ENCODE measurements around the gene BEND5.

GRCh38 chr1:48735796-48736195 lies 40.9 kb downstream of the BEND5 start:
- TF ChIP-seq EZH2 (IDR thresholded peaks at IDR 0.05) (no peak), POLR2AphosphoS5 (IDR thresholded peaks at IDR 0.05; ENCODE audit: borderline replicate concordance, low read depth, low read length) (no peak), FOXP2 (optimal IDR thresholded peaks at IDR 0.05; ENCODE audit: control extremely low read depth, extremely low read length, insufficient read depth) (no peak)

All from SK-N-MC (cell line).